Endothelial cell of umbilical vein (primary cell): ENCODE measurements around the gene PCNT. TPM values are rescaled to one million over a fixed set of nuclear protein-coding genes. Genes with fewer than 3 reads are reported as not detected.

Experiments used
- BruUV-seq: library from RNA; stranded (reverse); fragments of 400-500 nt; replicated peaks from 2 replicates; lab custom pipeline; 2021; lab: Mats Ljungman, UMichigan
- CTCF ChIA-PET: fragments of 300-600, 350-600 bp; sonication (Branson Sonifier 250); formaldehyde crosslinking; loops from one replicate; lab custom pipeline; 2021; ENCODE audit warnings: antibody characterized with exemption, inconsistent platforms; lab: Charles Lee
- POLR2A ChIA-PET: fragments of 300-600, 350-600 bp; sonication (Branson Sonifier 250); formaldehyde crosslinking; loops from one replicate; lab custom pipeline; 2021; ENCODE audit warnings: antibody characterized with exemption, inconsistent platforms; lab: Charles Lee
- DNase-seq: peaks from one replicate; pipeline ENCODE4 v3.0.0-alpha.2; 2011; ENCODE audit warnings: low read depth, low spot score
- FAIRE-seq: peaks from 2 replicates; lab custom pipeline; 2011; peaks lifted over from hg19 to GRCh38; lab: Jason Lieb, UNC
- H2AFZ ChIP-seq: 2 replicates; pipeline ENCODE4 v1.6.0; 2012; ENCODE audit warnings: low read depth, low read length, control low read depth, inconsistent platforms
- H3K27ac ChIP-seq: 2 replicates; pipeline ENCODE4 v1.5.1; 2011; ENCODE audit warnings: low read depth, mild to moderate bottlenecking, control low read depth, low read length, moderate library complexity; ENCODE audit not compliant: insufficient read depth
- H3K27me3 ChIP-seq, 2 experiments: 2 replicates each; pipeline versions ENCODE4 v1.6.0 to v1.6.1; 2011; ENCODE audit warnings: low read length in 2 of 2, mixed read lengths in 1 of 2; ENCODE audit not compliant: control insufficient read depth in 2 of 2, insufficient read depth in 2 of 2
- H3K36me3 ChIP-seq, 2 experiments: 2 replicates in 1 of 2; 3 replicates in 1 of 2; pipeline ENCODE4 v1.5.1; 2011; ENCODE audit warnings: low read length in 2 of 2, mild to moderate bottlenecking in 1 of 2, moderate library complexity in 1 of 2; ENCODE audit not compliant: control insufficient read depth in 2 of 2, insufficient read depth in 2 of 2; ENCODE audit errors: extremely low read depth in 1 of 2
- H3K4me1 ChIP-seq: 3 replicates; pipeline ENCODE4 v1.5.1; 2011; ENCODE audit warnings: mild to moderate bottlenecking, low read length; ENCODE audit not compliant: control insufficient read depth, insufficient read depth; ENCODE audit errors: extremely low read depth
- H3K4me2 ChIP-seq: 2 replicates; pipeline ENCODE4 v1.6.1; 2011; ENCODE audit warnings: low read length, control low read depth, mixed read lengths; ENCODE audit not compliant: insufficient read depth
- H3K4me3 ChIP-seq, 3 experiments: fragments of 200-600 bp in 1 of 3; sonication (generic), shearing (Covaris generic) in 1 of 3; replicated peaks in 1 of 3; 2 replicates each; pipeline ENCODE4 v1.5.1; 2011 to 2016; ENCODE audit warnings: control low read depth in 3 of 3, low read length in 3 of 3, mild to moderate bottlenecking in 2 of 3, inconsistent platforms in 1 of 3, low read depth in 1 of 3, moderate library complexity in 1 of 3; ENCODE audit not compliant: insufficient read depth in 1 of 3
- H3K79me2 ChIP-seq: 2 replicates; pipeline ENCODE4 v1.6.0; 2012; ENCODE audit warnings: low read length, inconsistent platforms; ENCODE audit not compliant: control insufficient read depth, insufficient read depth
- H3K9ac ChIP-seq: replicated peaks from 2 replicates; pipeline ENCODE3; 2011; ENCODE audit warnings: low read length, control low read depth; ENCODE audit not compliant: insufficient read depth; ENCODE audit errors: extremely low read depth
- H3K9me1 ChIP-seq: replicated peaks from 3 replicates; pipeline ENCODE4 v1.6.0; 2011; ENCODE audit warnings: mild to moderate bottlenecking, low read length; ENCODE audit not compliant: control insufficient read depth, insufficient read depth; ENCODE audit errors: extremely low read depth
- H3K9me3 ChIP-seq: replicated peaks from 2 replicates; pipeline ENCODE4 v1.5.1; 2012; ENCODE audit warnings: low read length, inconsistent platforms; ENCODE audit not compliant: control insufficient read depth, insufficient read depth
- H4K20me1 ChIP-seq: replicated peaks from 2 replicates; pipeline ENCODE3; 2011; ENCODE audit warnings: mild to moderate bottlenecking, low read length; ENCODE audit not compliant: control insufficient read depth, insufficient read depth; ENCODE audit errors: extremely low read depth
- CTCF ChIP-seq, 2 donors: IDR thresholded peaks; 1 replicate in 1 of 2; 2 replicates in 1 of 2; pipeline ENCODE4 v1.5.1; 2011; ENCODE audit warnings: low read length in 2 of 2, mild to moderate bottlenecking in 2 of 2, moderate library complexity in 2 of 2, control low read depth in 1 of 2, inconsistent platforms in 1 of 2, low read depth in 1 of 2; ENCODE audit not compliant: insufficient read depth in 1 of 2; ENCODE audit errors: extremely low read depth in 1 of 2
- EZH2 ChIP-seq: IDR thresholded peaks from 2 replicates; pipeline ENCODE4 v1.6.1; 2012; ENCODE audit warnings: borderline replicate concordance, low read depth, mild to moderate bottlenecking, moderate library complexity, low read length, inconsistent platforms; ENCODE audit not compliant: severe bottlenecking
- FOS ChIP-seq: IDR thresholded peaks from 2 replicates; pipeline ENCODE4 v1.6.1; 2011; ENCODE audit warnings: mild to moderate bottlenecking, low read length, moderate library complexity, borderline replicate concordance; ENCODE audit not compliant: insufficient read depth
- GATA2 ChIP-seq: IDR thresholded peaks from 2 replicates; pipeline ENCODE4 v1.7.0; 2011; ENCODE audit warnings: low read depth, mild to moderate bottlenecking, moderate library complexity, mixed read lengths, low read length; ENCODE audit not compliant: insufficient read length, insufficient read depth
- MAX ChIP-seq: IDR thresholded peaks from 2 replicates; pipeline ENCODE4 v1.6.1; 2011; ENCODE audit not compliant: insufficient read depth, insufficient read length
- MYC ChIP-seq: IDR thresholded peaks from one replicate; pipeline ENCODE4 v1.6.1; 2011; ENCODE audit warnings: mild to moderate bottlenecking, low read depth, low read length
- POLR2A ChIP-seq: IDR thresholded peaks from 2 replicates; pipeline ENCODE4 v1.6.1; 2012; ENCODE audit warnings: low read depth, mild to moderate bottlenecking, control low read depth, low read length
- dilution Hi-C: fragments of 300-500 bp; cut with MboI; formaldehyde crosslinking; loops from one replicate; pipeline ENCODE4 v1.15.0; 2019; ENCODE audit warnings: low sequenced_read_pairs; ENCODE audit not compliant: extremely low pct_ligation_motif_present
- intact Hi-C: fragments of 100-400 bp; cut with micrococcal nuclease; formaldehyde crosslinking; loops from one replicate; pipeline ENCODE4 v1.10.0; 2022
- polyA plus RNA-seq, 4 experiments: library from polyadenylated mRNA; depleted of rRNA in 3 of 4; stranded (reverse) in 3 of 4; unstranded in 1 of 4; fragments of >200 nt; gene quantifications; 2 replicates each; pipeline versions ENCODE4 v1.2.1 to v1.2.3, GENCODE V29; 2011 to 2012; ENCODE audit warnings: missing spikeins in 1 of 4
- total RNA-seq: library from RNA; stranded (reverse); gene quantifications from 2 replicates; pipeline ENCODE4 v1.2.3, GENCODE V29; 2021

The PCNT gene
- total and polyA plus RNA-seq, 2 donors (not counting 3 experiments of a cell fraction or from before 2014, with no cell fraction given), result 9.6 to 49.5 TPM

- Histone ChIP-seq H3K79me2 (no peaks in the 10 kb centered on the region), H3K27ac (no peak overlapping the region), H3K9me1 (no peaks in the 10 kb centered on the region), H3K4me2 (no peak overlapping the region), H3K36me3 (peaks cover 3 to 27% of the 10 kb centered on the region in 2 experiments), H3K4me1 (no peaks in the 10 kb centered on the region), H3K9ac (no peak overlapping the region), H3K9me3 (no peaks in the 10 kb centered on the region), H3K4me3 (no peak overlapping the region), H4K20me1 (no peaks in the 10 kb centered on the region), H2AFZ (no peak overlapping the region), H3K27me3 (no peaks in the 10 kb centered on the region)
- intact Hi-C loops, result no loop called here
- DNase-seq (no peak), FAIRE-seq (no peak)
- TF ChIP-seq FOS, result no peak
- TF ChIP-seq CTCF (IDR thresholded peaks at IDR 0.05; ENCODE audit: extremely low read depth in 1 of 2, insufficient read depth in 1 of 2, low read depth in 1 of 2, low read length in 2 of 2), result no peak
- TF ChIP-seq MYC, result no peak
- no peak for TF ChIP-seq MAX
- no peak for TF ChIP-seq POLR2A
- no TSS peak for BruUV-seq
- ChIA-PET CTCF (no interaction called here), POLR2A (no interaction called here)
- dilution Hi-C loops, result no loop called here
Measured at GRCh38 chr21:46361176-46361575, 37.2 kb downstream of the PCNT start.

- CTCF ChIA-PET, result no interaction called here
- no peak overlapping the region for H3K27ac ChIP-seq
- DNase-seq, result no peak
- no peak overlapping the region for H3K4me2 ChIP-seq
- dilution Hi-C loops (no loop called here), intact Hi-C loops (no loop called here)
- H4K20me1 ChIP-seq, result no peaks in the 10 kb centered on the region
- no peaks in the 10 kb centered on the region for H3K9me1 ChIP-seq
- POLR2A ChIA-PET, result no interaction called here
- H3K79me2 ChIP-seq, result no peaks in the 10 kb centered on the region
- BruUV-seq, result no TSS peak
- no peak overlapping the region for H2AFZ ChIP-seq
- no peaks in the 10 kb centered on the region for H3K4me1 ChIP-seq
- H3K4me3 ChIP-seq, result no peak overlapping the region
- no peaks in the 10 kb centered on the region for H3K27me3 ChIP-seq
- TF ChIP-seq POLR2A (no peak), CTCF (IDR thresholded peaks at IDR 0.05; ENCODE audit: extremely low read depth in 1 of 2, insufficient read depth in 1 of 2, low read depth in 1 of 2, low read length in 2 of 2) (no peak), GATA2 (no peak), MYC (no peak), EZH2 (no peak)
- FAIRE-seq, result no peak
- H3K9ac ChIP-seq, result no peak overlapping the region
- H3K9me3 ChIP-seq, result no peaks in the 10 kb centered on the region
- H3K36me3 ChIP-seq, result peaks cover 7 to 25% of the 10 kb centered on the region in 2 experiments
Measured at GRCh38 chr21:46361935-46362334, 38.0 kb downstream of the PCNT start.
